ENCODE results near the gene ANKS3. TPM values are rescaled to one million over a fixed set of nuclear protein-coding genes. Genes with fewer than 3 reads are reported as not detected.

The ANKS3 gene
- total and polyA plus RNA-seq, 2 donors (not counting 3 experiments of a cell fraction or from before 2014, with no cell fraction given), result 13.9 to 24.0 TPM

- FAIRE-seq (no peak), DNase-seq (ENCODE audit: low read depth, low spot score) (no peak)
- Histone ChIP-seq H3K9ac (replicated peaks; ENCODE audit: extremely low read depth, insufficient read depth, low read length) (no peak overlapping the region), H4K20me1 (replicated peaks; ENCODE audit: control insufficient read depth, extremely low read depth, insufficient read depth, low read length) (no peaks in the 10 kb centered on the region), H3K9me1 (replicated peaks; ENCODE audit: control insufficient read depth, extremely low read depth, insufficient read depth, low read length) (no peaks in the 10 kb centered on the region), H3K4me2 (ENCODE audit: insufficient read depth, low read length) (no peak overlapping the region), H3K4me1 (ENCODE audit: control insufficient read depth, extremely low read depth, insufficient read depth, low read length) (no peaks in the 10 kb centered on the region), H3K36me3 (ENCODE audit: control insufficient read depth in 2 of 2, extremely low read depth in 1 of 2, insufficient read depth in 2 of 2, low read length in 2 of 2) (no peaks in the 10 kb centered on the region), H3K27me3 (ENCODE audit: control insufficient read depth in 2 of 2, insufficient read depth in 2 of 2, low read length in 2 of 2) (no peaks in the 10 kb centered on the region), H3K9me3 (replicated peaks; ENCODE audit: control insufficient read depth, insufficient read depth, low read length) (no peaks in the 10 kb centered on the region), H3K4me3 (replicated peaks in 1 of 3; ENCODE audit: insufficient read depth in 1 of 3, low read depth in 1 of 3, low read length in 3 of 3) (no peak overlapping the region), H2AFZ (ENCODE audit: low read depth, low read length) (no peak overlapping the region), H3K79me2 (ENCODE audit: control insufficient read depth, insufficient read depth, low read length) (no peaks in the 10 kb centered on the region), H3K27ac (ENCODE audit: insufficient read depth, low read depth, low read length) (no peak overlapping the region)
- ChIA-PET CTCF (interaction anchor here (1.0 kb wide), 1 partner anchor 10 kb away, joined by 4 read pairs; no protein-coding TSS in a partner anchor), POLR2A (no interaction called here)
- dilution Hi-C loops (cut with MboI; ENCODE audit: extremely low pct_ligation_motif_present, low sequenced_read_pairs), result no loop called here
- intact Hi-C loops (cut with micrococcal nuclease), result no loop called here
- BruUV-seq (replicated peaks), result no TSS peak
- no peak for TF ChIP-seq GATA2 (IDR thresholded peaks at IDR 0.05; ENCODE audit: insufficient read depth, insufficient read length, low read depth, low read length)
These were observed 10.6 kb upstream of the ANKS3 start for GRCh38 chr16:4744555-4745273.

GRCh38 chr16:4743226-4743878, 9.3 kb upstream of the ANKS3 start:
- no peak overlapping the region for H2AFZ ChIP-seq (ENCODE audit: low read depth, low read length)
- no TSS peak for BruUV-seq (replicated peaks)
- no peak for FAIRE-seq

More at GRCh38 chr16:4743226-4743878, 9.3 kb upstream of the ANKS3 start:
- ChIA-PET CTCF (interaction anchor here (1.0 kb wide), 1 partner anchor 8 kb away, joined by 4 read pairs; no protein-coding TSS in a partner anchor), POLR2A (no interaction called here)
- Histone ChIP-seq H3K9ac (replicated peaks; ENCODE audit: extremely low read depth, insufficient read depth, low read length) (no peak overlapping the region), H3K9me1 (replicated peaks; ENCODE audit: control insufficient read depth, extremely low read depth, insufficient read depth, low read length) (no peaks in the 10 kb centered on the region), H3K27ac (ENCODE audit: insufficient read depth, low read depth, low read length) (no peak overlapping the region), H3K27me3 (ENCODE audit: control insufficient read depth in 2 of 2, insufficient read depth in 2 of 2, low read length in 2 of 2) (no peaks in the 10 kb centered on the region), H3K4me1 (ENCODE audit: control insufficient read depth, extremely low read depth, insufficient read depth, low read length) (no peaks in the 10 kb centered on the region), H3K4me3 (replicated peaks in 1 of 3; ENCODE audit: insufficient read depth in 1 of 3, low read depth in 1 of 3, low read length in 3 of 3) (no peak overlapping the region), H3K9me3 (replicated peaks; ENCODE audit: control insufficient read depth, insufficient read depth, low read length) (no peaks in the 10 kb centered on the region), H3K4me2 (ENCODE audit: insufficient read depth, low read length) (no peak overlapping the region), H3K36me3 (ENCODE audit: control insufficient read depth in 2 of 2, extremely low read depth in 1 of 2, insufficient read depth in 2 of 2, low read length in 2 of 2) (no peaks in the 10 kb centered on the region), H4K20me1 (replicated peaks; ENCODE audit: control insufficient read depth, extremely low read depth, insufficient read depth, low read length) (no peaks in the 10 kb centered on the region), H3K79me2 (ENCODE audit: control insufficient read depth, insufficient read depth, low read length) (no peaks in the 10 kb centered on the region)
- DNase-seq (ENCODE audit: low read depth, low spot score), result no peak
- TF ChIP-seq JUN (IDR thresholded peaks at IDR 0.05; ENCODE audit: borderline replicate concordance, insufficient read depth, insufficient read length, low read depth) (no peak), CTCF (IDR thresholded peaks at IDR 0.05; ENCODE audit: extremely low read depth in 1 of 2, insufficient read depth in 1 of 2, low read depth in 1 of 2, low read length in 2 of 2) (no peak), GATA2 (IDR thresholded peaks at IDR 0.05; ENCODE audit: insufficient read depth, insufficient read length, low read depth, low read length) (no peak), FOS (IDR thresholded peaks at IDR 0.05; ENCODE audit: borderline replicate concordance, insufficient read depth, low read length) (no peak), POLR2AphosphoS5 (IDR thresholded peaks at IDR 0.05; ENCODE audit: insufficient read depth, low read depth, low read length) (no peak), MAX (IDR thresholded peaks at IDR 0.05; ENCODE audit: insufficient read depth, insufficient read length) (no peak), POLR2A (IDR thresholded peaks at IDR 0.05; ENCODE audit: low read depth, low read length) (no peak), EZH2 (IDR thresholded peaks at IDR 0.05; ENCODE audit: borderline replicate concordance, low read depth, low read length, severe bottlenecking) (no peak), MYC (IDR thresholded peaks at IDR 0.05; ENCODE audit: low read depth, low read length) (no peak)
- dilution Hi-C loops (cut with MboI; ENCODE audit: extremely low pct_ligation_motif_present, low sequenced_read_pairs) (no loop called here), intact Hi-C loops (cut with micrococcal nuclease) (no loop called here)
